Thoracic aorta (tissue), 2 donors: ENCODE data around the gene LYPD6. TPM values are rescaled to one million over a fixed set of nuclear protein-coding genes. Genes with fewer than 3 reads are reported as not detected.
A peak's percentile ranks its signal among the peaks of the same experiment; 100 is the strongest.
"Not testable (repeated sequence)": the region's sequence is repeated elsewhere in the genome, so short reads cannot be mapped to it uniquely, and the experiment has no call there.

Source experiments
- ATAC-seq: fragments of 150-250 bp; one replicate; pipeline ENCODE4 v1.8.0; 2017; ENCODE audit warnings: low read depth; ENCODE audit not compliant: insufficient number of reproducible peaks, low FRiP score
- DNase-seq: peaks from one replicate; pipeline ENCODE4 v3.0.0-alpha.2; 2020; ENCODE audit warnings: low spot score
- H3K27ac ChIP-seq, 2 donors: fragments of 200-600 bp; sonication (generic); 1 replicate in 1 of 2; 2 replicates in 1 of 2; pipeline ENCODE4 v1.5.1; 2016; ENCODE audit warnings: mild to moderate bottlenecking in 2 of 2, moderate library complexity in 2 of 2
- H3K27me3 ChIP-seq: fragments of 200-600 bp; sonication (generic); replicated peaks from 2 replicates; pipeline ENCODE4 v1.6.0; 2016; ENCODE audit warnings: mild to moderate bottlenecking; ENCODE audit not compliant: insufficient read depth
- H3K36me3 ChIP-seq: fragments of 200-600 bp; sonication (generic); one replicate; pipeline ENCODE4 v1.5.1; 2016
- H3K4me1 ChIP-seq, 2 donors: fragments of 200-600 bp; sonication (generic); 1 replicate in 1 of 2; 2 replicates in 1 of 2; pipeline versions ENCODE4 v1.5.1 to v1.6.0; 2016; ENCODE audit warnings: low read depth in 2 of 2, mild to moderate bottlenecking in 1 of 2; ENCODE audit not compliant: control insufficient read depth in 1 of 2
- H3K4me3 ChIP-seq: fragments of 200-600 bp; sonication (generic); 2 replicates; pipeline ENCODE4 v1.5.1; 2016; ENCODE audit warnings: mild to moderate bottlenecking
- H3K9me3 ChIP-seq: fragments of 200-600 bp; sonication (generic); 2 replicates; pipeline ENCODE4 v1.5.1; 2016
- CTCF ChIP-seq: fragments of 200-600 bp; sonication (generic); IDR thresholded peaks from one replicate; pipeline ENCODE4 v1.5.1; 2019; ENCODE audit warnings: antibody characterized with exemption
- total RNA-seq, 2 donors: library from RNA; depleted of rRNA; stranded (reverse); fragments of >200 nt; gene quantifications; one replicate each; pipeline versions ENCODE4 v1.1.0 to v1.2.3, GENCODE V29; 2016

The LYPD6 gene
- total RNA-seq, 2 donors from 2014 or later = 0.27 to 0.28 TPM

GRCh38 chr2:149315461-149315860 is 14.9 kb upstream of the LYPD6 start:
- peaks cover 0 to 4% of the 10 kb centered on the region in 2 donors for H3K4me1 ChIP-seq
- no peaks in the 10 kb centered on the region for H3K9me3 ChIP-seq
- H3K36me3 ChIP-seq = no peaks in the 10 kb centered on the region
- DNase-seq (no peak), ATAC-seq (no peak)
- no peaks in the 10 kb centered on the region for H3K27me3 ChIP-seq
- H3K4me3 ChIP-seq = no peak overlapping the region
- H3K27ac ChIP-seq = no peak overlapping the region
- no peak for TF ChIP-seq CTCF

GRCh38 chr2:149318566-149318965 is 11.8 kb upstream of the LYPD6 start:
- not testable (repeated sequence) for H3K27me3 ChIP-seq, H3K4me1 ChIP-seq, H3K36me3 ChIP-seq, H3K4me3 ChIP-seq, H3K9me3 ChIP-seq, DNase-seq, H3K27ac ChIP-seq, ATAC-seq

- Histone ChIP-seq H3K9me3 (no peaks in the 10 kb centered on the region), H3K4me3 (no peak overlapping the region), H3K36me3 (no peaks in the 10 kb centered on the region), H3K4me1 (no peaks in the 10 kb centered on the region), H3K27me3 (no peaks in the 10 kb centered on the region), H3K27ac (no peak overlapping the region)
- DNase-seq (no peak), ATAC-seq (no peak)
- no peak for TF ChIP-seq CTCF
These were observed 10.0 kb upstream of the LYPD6 start for GRCh38 chr2:149320362-149320761.

GRCh38 chr2:149329068-149329467 is 1.3 kb upstream of the LYPD6 start:
- Histone ChIP-seq H3K27ac (no peak overlapping the region), H3K4me3 (peak overlapping the region; percentile 78), H3K4me1 (peaks cover 4 to 18% of the 10 kb centered on the region in 2 donors), H3K36me3 (no peaks in the 10 kb centered on the region), H3K27me3 (no peaks in the 10 kb centered on the region), H3K9me3 (no peaks in the 10 kb centered on the region)
- ATAC-seq = no peak
- DNase-seq = no peak
- no peak for TF ChIP-seq CTCF

- no peak for TF ChIP-seq CTCF
- Histone ChIP-seq H3K4me1 (peaks cover 4 to 18% of the 10 kb centered on the region in 2 donors), H3K4me3 (peak overlapping the region; percentile 78), H3K36me3 (no peaks in the 10 kb centered on the region), H3K27me3 (no peaks in the 10 kb centered on the region), H3K27ac (no peak overlapping the region), H3K9me3 (no peaks in the 10 kb centered on the region)
- no peak for ATAC-seq
- no peak for DNase-seq
These were observed 779 bp upstream of the LYPD6 start for GRCh38 chr2:149329489-149330126.

GRCh38 chr2:149331023-149331400 is 625 bp downstream of the LYPD6 start:
- H3K4me1 ChIP-seq = peaks cover 4 to 18% of the 10 kb centered on the region in 2 donors
- no peaks in the 10 kb centered on the region for H3K9me3 ChIP-seq
- ATAC-seq (no peak), DNase-seq (no peak)
- no peaks in the 10 kb centered on the region for H3K27me3 ChIP-seq
- H3K36me3 ChIP-seq = no peaks in the 10 kb centered on the region
- no peak overlapping the region for H3K27ac ChIP-seq
- peak overlapping the region; percentile 78 for H3K4me3 ChIP-seq
- no peak for TF ChIP-seq CTCF
